Measurements from ENCODE around the gene CRTC2.

The CRTC2 gene

DNA sequence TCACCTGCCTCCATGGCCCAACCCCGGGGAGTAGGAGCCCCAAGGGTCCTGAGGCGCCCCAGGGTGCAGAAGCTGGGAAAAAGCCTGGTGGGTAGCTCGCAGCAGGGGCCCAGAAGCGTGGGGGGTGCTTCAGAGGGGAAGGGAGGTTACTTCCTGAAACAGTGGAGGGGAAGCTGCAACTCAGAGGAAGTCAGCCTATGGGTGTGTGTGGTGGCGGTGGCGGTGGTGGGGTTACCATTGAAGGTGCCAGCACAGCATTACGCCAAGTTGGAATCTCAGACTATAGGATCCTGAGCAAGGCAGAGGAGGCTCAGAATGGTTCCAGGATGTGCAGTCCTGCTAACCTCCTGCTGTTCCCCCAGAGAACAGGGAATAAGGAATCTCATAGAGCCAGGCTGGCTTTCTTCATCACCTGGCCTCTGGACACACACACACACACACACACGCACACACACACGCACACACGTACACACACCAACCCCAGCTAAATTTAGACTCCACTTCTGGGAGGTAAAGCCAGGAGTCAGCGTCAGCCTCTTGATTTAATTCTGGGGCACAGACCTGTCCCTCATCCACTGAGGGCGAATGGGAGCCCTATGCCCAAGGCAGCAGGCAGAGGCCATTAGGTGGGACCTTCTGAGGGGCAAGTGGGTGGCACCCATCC, 13.1 kb downstream of the CRTC2 start:
- no peak for DNase-seq

DNA sequence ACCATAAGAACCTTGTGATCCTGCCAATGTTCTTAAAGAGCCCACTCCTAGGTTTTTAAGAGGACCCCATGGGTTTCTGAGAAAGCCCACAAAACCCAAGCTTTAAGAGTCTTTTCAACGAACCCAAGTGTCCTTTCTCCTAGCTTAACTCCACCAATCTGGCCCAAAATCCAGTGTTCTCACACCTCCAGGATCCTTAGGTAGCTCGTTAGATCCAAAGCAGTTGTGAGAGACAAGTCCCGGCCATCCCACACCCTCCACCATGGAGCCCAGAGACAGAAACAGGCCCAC, 13.6 kb downstream of the CRTC2 start:
- no peak for DNase-seq

DNA sequence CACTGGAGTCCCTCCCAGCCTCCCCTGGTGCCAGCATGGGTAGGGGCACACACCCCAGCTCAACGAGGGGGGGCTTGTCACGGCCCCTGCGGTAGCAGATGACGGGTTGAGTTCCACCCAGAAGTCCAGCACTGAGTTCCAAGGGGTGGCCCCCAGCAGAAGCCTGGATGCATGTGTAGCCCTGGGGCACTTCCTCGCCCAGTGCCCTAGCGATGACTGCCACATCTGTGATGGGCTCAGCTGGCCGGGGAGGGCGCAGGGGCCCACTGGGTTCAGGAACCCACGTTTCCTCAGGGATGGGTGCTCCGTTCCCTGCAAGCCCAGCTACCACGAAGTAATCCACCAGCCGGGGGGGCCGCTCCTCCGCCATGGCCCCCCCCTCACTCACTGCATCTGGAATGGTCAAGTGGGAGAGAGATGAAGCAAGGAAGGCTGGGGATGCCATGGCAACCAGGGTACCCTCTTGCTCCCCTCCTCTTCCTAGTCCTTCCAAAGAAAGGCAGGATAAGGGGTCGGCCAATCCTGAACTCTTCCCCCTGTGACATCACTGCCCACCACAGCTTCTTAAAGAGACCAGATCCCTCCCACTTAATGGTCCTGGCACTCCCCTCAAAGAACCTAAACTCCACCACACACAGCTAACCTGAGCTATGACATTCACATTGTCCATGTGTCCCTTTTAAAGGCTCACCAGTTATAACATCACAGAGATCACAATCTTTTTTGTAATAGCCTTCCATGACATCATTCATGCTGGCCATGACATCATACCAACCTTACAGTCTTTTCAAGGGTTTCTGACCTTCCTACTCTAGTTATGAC, 14.2 kb downstream of the CRTC2 start:
- no peak for DNase-seq

DNA sequence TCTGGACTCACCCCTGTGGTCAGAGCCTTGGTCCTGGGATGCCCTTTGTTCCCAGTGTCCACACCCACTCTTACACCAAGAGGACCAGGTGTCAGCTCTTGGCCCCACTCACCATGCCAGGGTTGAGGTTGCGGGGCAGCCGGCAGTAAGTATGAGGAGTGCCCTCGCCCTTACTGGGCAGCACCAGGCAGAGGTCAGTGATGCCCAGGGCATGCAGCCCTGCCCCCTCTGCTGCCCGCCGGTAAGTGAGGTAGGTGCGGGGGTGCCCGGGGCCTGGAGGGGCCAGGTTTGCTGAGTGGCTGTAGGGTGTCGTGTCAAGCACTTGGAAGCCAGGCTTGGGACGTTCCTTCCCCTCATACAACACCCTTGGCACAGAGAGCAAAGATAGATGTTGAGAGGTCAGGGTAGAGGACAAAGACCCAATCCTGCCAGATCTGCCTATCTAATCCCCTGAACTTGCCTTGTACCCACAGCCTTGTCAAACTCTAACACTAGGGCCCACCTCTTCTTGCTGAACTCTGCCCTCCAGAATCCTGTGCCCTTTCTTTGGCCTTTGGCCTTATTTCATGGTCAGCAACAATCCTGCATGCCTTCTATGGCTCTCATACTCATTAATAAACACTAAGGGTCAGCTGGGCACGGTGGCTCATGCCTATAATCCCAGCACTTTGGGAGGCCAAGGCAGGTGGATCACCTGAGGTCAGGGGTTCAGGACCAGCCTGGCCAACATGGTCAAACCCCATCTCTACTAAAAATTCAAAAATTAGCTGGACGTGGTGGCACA, 15.5 kb downstream of the CRTC2 start:
- DNase-seq = no peak

DNA sequence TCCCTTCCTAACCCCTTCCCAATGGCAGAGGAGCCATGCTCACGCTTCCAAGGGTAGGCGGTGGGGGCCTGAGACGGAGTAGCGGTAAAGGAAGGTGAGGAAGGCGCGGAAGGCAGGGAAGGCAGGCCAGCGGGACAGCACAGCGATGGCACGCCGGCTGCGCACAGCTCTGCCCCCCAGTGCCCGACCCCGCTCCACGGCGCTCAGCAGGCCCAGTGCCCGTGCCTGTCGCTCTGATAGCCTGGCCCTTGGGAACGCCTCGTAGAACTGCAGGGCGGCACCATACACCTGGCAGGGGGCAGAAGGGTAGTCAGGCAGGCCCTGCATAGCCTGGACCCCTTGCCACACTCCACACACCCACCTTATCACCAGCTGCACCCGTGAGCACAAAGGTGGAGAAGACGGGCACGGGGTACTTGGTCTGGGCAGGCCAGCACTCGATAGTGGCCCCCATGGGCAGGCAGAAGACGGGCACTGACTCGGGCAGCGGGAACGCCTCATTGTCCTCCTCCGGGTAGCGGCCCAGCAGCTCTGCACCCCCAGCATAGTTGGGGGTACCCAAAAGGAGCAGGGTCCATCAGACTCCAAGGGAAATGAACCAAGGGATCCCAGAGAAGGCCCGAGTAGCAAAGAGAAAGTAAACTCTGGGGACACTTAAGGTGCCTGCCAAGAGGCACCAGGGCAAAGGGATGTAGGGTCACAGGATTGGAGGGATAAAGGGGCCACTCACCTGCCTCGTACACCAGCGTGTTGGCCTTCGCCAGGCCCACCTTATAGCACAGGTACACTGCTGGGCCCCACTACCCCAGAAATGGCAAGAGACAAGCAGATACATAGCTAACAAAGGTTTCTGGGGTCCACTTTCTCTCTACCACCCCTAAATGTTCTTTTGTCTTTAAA, 16.3 kb downstream of the CRTC2 start:
- DNase-seq = no peak

DNA sequence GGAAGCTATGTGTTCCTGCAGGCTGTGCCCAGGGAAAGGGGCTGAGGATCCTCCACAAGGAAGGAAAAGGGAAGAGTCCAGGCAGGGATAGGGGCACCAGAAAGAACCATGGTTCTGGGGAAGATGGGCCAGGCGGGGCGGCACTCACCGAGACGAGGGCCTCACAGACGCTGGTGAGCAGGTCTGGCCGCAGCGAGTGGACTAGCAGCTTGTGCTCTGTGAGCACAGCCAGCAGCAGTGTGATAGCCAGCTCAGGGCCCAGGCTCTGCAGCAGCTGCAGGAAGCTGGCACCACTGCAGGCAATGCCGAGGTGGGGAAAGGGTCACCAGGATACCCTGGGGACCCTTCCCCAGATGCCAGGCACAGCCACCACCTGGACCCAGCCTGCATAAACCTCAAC, 17.7 kb downstream of the CRTC2 start:
- DNase-seq = no peak

DNA sequence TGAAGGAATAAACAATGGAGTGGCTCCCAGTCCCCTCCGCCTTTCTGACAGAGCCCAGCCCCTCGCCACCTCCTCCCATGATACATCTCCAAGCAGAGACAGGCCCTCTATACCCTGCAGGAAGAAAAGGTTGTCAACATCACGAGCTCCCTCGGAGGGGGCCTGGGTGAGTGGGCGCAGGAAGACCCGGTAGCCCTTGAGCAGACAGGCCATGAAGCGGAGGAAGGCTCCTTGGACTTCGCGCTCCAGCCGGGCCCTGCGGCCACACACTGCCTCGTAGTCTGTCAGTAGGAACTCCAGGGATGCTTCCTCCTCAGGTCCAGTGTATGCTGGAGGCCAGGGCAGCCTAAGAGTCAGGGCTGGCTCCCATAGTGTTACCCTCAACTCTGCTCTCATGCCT, 18.9 kb downstream of the CRTC2 start:
- no peak for DNase-seq

DNA sequence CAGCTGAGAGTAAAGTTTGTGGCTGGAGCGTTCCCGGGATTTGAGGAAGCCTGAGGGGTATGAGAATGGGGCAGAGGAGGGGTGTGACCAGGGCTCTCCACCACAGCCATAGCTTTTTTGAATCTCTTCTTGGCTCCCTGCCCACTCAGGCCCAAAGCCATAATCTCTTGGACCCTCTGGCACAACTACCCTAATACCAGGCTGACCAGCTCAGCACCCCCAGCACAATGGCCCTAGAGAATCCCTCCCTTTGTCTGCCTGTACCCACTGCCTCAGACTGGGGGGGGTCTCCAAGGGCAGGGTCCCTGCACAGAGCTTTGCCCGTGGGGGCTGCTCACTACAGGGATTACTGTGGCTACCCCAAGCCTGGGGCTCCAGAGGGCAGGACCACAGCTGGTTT, 19.4 kb downstream of the CRTC2 start:
- DNase-seq = no peak

DNA sequence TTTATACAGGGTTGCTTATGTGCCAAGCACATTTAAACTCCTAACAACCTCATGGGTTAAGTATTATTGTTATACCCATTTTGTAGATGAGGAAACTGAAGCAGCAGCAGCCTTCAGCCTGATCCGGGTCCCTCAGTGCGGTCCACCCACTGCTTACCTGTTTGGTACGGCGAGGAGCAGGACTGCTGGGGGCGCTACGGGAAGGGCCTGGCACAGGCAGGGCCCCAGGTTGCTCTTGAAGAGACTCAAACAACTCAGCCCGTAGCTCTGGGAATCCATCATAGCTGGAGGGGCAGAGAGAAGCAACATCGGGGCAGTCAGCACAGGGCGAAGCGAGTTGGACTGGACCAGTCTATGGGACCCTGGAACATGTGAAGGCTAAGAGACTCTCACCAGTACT, 21.1 kb downstream of the CRTC2 start:
- no peak for DNase-seq

DNA sequence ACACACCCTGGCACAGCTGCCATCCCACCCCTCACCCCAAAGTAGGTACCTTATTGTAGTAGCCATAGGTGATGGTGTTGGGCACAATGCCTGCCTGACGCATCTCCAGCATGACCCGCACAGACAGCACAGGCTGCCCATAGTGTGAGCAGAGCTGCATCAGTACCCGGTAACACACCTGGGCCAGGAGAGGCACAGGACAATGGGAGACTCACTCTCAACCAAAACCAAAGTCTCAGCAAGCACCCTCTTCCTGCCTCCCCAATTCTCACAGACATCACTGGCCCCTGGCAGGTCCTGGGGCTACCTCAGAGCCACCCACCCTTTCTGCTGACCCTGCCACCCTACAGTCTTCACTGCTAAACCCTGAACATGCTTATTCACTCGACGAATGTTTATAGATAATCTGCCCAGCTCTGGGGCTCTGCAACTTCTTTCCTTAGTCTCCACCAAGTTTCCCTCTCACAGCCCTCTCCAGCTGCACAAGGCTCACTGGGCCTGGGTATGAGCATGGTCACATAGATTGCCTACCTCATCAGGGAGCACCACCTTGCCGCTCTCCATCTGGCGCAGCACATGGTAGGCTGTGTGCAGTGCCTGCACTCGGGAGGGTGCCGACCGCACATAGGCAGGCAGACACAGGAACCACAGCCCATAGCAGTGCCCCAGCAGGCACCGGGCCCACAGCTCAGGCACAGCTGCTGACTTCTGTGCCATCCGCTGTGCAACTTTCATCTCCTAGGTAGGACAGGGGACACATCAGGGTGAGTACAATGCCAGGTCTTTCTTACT, 22.2 kb downstream of the CRTC2 start:
- DNase-seq = no peak

DNA sequence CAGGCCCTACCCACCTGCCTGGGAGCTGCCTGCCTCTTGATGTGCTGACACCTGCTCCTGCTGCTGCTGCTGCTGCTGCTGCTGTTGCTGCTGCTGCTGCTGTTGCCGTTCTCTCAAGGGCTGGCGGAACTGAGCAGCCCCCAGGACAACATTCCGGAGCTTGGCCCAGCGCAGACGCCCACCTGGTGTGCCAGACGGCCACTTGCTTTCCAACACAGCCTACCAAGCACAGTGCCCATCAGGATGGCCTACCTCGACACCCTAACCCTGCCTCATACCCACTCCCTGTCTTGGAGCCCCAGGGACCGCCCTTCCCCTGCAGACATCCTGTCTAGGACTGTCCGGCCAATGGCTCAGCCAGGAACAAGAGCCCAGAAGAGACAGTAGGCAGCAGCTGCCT, 23.7 kb downstream of the CRTC2 start:
- no peak for DNase-seq

DNA sequence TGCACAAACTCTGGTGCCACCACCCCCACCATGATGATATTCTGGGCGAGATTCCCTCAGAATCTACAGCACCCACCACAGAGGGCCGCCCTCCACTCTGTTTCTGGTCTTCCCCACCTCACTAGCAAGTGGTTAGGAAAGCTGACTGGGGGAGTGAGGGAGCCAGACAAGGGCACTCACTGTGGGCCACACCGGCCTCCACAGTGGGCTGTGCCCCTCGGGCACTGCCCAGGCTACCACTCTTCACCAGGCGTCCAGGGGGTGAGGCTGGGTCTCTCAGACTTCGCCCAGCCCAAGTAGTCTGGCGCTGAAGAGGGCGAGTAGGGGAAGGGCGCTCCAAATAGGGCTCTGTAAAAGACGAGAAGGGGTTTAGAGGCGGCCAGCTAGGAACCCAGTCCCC, 24.5 kb downstream of the CRTC2 start:
- DNase-seq = no peak

DNA sequence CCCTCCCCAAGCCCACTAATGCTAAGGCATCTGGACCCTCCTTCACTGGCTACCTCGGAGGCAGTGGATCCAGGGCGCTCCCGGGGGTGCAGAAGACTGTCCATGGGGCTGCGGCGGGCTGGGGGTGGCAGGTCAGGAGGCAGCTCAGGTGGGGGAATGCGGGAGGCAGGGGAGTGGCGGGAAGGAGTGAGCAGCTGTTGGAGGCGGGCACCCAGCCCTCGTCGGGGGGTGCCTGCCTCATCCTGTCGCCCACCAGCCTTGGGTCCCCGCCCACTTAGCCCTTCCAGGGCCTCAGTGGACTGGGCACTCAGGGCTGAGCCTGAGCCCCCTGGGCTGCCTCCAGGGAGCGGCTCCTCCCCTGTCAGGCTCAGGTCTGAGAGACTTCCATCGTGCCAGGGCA, 25.0 kb downstream of the CRTC2 start:
- DNase-seq = no peak

DNA sequence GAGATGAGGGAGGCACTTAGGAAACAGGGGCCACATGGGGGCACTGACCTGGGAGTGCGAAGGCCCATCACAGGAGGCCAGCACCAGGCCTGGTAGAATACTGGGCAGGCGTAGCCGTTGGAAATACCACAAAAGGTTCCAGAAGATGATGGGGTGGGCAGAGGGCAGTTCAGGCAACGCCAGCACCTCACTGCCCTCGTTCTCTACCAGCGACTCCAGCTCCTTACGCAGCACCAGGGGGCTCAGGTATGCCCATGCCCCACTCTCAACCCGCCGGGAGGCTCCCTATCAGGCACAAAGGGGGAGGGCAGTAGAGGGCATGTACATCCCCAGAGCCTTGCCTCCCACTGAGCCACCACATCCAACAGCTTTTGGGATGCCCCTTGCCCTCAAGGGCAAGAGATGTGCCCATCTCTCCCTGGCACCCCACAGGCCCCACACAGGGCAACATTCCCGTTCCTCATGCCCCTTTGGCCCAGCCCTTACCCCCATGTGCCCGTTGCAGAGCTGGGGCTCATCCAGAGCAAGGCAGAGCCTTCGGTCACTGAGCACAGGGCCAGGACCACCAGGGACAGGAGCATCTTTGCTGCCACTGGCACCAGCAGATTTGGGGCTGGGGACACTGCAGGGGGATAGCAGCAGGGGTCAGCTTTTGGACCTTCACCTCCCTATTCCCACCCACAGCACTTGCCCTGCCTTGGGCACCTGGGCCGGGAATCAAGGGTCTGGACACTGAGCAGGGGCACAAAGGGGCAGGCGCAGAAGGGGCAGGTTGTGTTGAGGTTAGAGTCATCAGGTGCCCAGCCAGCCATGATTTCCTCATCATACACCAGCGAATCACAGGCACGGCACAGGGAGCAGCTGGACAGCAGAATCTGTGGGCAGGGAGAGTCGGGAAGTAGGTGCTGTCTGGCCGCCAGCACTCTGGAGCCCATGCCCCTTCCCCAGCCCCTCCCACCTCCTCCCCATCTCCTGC, 26.0 kb downstream of the CRTC2 start:
- DNase-seq = no peak

DNA sequence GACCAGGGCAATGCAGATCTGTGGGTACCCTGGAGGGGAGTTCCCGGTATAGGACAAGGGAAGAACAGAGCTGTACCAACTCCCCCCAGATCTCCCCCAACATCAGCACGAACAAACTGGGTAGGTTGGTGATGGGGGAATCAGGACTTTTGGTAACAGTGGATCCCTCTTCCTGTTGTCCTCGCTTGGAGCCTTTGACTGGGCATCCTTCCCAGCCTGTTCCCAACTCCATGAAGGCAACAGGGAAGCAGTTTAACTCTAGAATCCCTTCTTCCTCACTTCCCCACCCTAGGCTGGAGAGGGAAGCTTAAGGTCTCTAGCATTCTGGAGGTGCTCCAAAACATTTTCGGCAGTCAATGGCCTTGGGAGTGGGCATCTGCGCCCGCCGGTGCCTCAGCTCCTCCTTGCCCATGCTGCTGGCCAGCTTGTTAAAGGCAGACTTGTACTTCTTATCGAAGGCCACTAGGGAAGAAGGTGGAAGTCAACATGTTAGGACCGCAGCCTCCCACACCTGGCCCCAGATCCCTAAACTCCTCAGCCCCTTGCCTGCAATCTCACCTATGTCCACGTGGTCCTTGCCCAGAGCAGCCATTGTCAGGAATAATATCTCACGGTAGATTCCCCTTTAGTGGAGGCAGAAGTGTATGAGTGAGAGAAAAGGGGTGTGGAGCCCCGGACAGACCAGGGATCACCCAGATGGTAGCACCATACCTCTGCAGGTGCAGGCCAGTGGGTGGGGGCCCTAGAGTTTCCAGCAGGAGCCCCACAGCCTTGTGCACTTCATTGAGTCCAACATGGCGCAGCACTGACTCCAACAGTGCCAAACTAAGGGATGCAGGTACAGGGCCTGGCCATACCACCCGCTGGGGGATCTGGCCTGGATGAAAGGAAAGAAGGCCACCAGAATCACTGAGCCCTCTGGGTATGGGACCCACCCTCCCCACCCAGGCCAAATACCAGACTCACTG, 28.1 kb downstream of the CRTC2 start:
- no peak for DNase-seq

DNA sequence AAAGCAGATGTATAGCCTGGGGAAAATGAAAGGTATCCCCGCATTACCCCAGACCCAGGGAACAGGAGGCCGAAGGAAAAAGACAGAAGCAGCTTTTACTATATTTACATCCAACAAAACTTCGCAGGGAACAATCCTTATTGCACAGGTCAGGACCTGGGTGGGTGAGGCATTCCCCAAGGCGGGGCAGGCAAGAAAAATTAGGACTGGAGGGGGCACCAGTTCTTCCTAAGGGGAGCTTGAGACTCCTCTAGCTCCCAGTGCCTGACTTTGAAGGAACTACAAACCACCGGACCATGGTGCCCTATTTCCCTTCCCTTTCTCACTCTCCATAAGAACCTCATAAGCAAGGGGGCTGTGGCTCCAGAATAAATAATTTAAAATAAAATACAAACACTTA, 29.0 kb downstream of the CRTC2 start:
- DNase-seq = no peak

DNA sequence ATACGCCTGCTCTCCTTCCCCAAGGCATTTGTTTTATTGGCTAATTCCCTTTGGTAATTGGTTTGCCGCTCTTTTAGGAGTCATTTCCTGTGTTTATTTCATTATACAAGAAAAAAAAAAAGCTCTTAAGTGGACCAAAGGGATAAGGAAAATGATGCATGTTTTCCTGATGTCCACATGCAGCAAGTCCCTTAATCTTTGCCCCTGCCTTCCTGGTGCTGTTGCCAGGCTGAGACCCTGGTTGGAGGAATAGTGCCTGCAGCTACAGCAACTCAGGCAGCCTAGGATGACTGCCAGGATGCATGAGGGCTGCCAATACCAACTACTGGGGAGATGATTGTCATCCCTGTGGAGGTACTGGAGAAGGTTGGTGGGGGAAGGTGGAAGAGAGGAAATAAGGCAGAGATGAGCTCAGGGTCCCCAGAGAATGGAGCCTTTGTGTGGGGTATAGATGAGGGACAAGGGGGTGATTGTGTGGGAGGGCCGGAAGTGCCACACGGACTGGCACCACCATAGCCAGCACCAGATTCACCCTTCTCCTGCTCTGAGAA, 29.5 kb downstream of the CRTC2 start:
- no peak for DNase-seq

DNA sequence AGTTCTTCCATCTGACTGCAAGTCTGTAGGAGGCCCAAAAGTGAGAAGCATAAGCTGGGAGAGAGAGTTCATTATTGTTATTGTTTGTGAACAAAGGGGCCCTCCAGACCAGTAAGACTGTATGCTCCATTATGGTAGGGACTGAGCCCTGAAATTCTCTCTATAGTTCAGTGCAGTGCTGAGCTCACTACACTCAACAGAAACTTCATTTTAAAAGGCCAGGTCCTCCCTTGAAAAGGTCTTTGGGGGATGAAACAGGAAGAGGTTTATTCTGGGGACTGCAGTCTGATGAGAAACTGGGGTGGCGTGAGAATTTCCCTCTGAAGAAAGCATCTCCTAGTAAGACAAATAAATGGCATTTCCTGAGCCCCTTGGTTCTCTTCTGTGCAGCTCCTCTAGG, 30.2 kb downstream of the CRTC2 start:
- DNase-seq = no peak

DNA sequence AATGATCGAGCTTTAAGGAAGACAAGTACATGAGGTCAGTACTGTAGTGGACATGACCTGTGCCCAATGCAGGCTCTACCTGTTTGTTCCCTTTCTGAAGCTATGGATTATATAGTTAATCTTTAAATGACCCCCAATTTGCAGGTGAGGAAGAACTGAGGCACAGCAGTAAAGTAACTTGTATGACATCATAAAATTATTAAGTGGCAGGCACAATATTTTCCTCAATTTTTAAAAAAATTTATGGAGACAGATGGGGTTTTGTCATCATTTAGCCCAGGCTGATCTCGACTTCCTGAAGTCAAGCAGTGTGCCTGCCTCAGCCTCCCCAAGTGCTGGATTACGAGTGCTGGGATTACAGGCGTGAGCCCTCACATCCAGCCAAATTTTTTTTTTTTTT, 32.0 kb downstream of the CRTC2 start:
- DNase-seq = no peak

Data from NCI-H524 (cell line).